Stimulated activated CD4-positive, alpha-beta T cell treated with anti-CD3 and anti-CD28 coated beads, Interleukin-2, amount 100 ng/mL, for 48 hours (primary cell): ENCODE data around the gene SMARCD1.
"Not testable (repeated sequence)": the region's sequence is repeated elsewhere in the genome, so short reads cannot be mapped to it uniquely, and the experiment has no call there.

Experiments used
- DNase-seq, 2 donors: peaks; one replicate each; pipeline ENCODE4 v3.0.0-alpha.2; 2020

Gene SMARCD1

GRCh38 chr12:50145439-50145838, 60.3 kb downstream of the SMARCD1 start:
- DNase-seq, result no peak

DNA sequence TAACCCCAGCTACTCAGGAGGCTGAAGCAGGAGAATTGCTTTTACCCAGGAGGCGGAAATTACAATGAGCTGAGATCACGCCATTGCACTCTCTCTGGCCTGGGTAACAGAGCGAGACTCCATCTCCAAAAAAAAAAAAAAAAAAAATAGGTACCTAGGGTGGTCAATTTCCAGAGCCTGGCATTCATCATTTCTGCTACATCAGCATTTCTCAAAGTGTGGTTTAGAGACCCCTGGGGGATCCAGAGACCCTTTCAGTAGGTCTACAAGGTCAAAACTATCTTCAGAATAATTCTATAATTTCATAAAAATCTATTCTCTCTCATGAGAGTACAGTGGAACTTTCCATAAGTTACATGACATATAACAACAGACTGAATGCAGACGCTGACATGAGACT, 62.1 kb downstream of the SMARCD1 start:
- no peak for DNase-seq

DNA sequence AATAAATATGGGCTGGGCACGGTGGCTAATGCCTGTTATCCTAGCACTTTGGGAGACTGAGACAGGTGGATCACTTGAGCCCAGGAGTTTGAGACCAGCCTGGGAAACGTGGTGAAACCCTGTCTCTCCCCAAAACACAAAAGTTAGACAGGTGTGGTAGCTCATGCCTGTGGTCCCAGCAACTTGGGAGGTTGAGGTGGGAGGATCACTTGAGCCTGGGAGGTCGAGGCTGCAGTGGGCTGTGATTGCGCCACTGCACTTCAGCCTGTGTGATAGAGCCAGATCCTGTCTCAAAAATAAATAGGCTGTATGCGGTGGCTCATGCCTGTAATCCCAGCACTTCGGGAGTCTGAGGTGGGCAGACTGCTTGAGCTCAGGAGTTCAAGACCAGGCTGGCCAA, 62.9 kb downstream of the SMARCD1 start:
- DNase-seq, result not testable (repeated sequence)

GRCh38 chr12:50149311-50149710, 64.2 kb downstream of the SMARCD1 start:
- DNase-seq, result no peak
